Femur (tissue), 1 donor: ENCODE measurements around the gene FBXL7.

ENCODE experiments used
- DNase-seq: peaks from one replicate; pipeline ENCODE4 v3.0.0-alpha.2; 2017

FBXL7 gene

DNA sequence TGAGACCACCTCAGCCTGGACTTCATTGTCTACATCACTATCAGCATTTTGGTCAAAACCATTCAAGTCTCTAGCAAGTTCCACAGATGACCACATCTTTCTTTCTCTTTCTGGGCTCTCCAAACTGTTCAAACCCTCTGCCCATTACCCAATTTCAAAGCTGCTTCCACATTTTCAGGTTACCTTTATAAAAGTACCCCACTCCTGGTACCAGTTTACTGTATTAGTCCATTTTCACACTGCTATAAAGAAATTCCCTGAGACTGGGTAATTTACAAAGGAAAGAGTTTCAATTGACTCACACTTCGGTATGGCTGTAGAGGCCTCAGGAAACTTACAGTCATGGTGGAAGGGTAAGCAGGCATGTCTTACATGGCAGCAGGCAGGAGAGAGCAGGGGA lies 84.5 kb downstream of the FBXL7 start:
- DNase-seq: no peak

DNA sequence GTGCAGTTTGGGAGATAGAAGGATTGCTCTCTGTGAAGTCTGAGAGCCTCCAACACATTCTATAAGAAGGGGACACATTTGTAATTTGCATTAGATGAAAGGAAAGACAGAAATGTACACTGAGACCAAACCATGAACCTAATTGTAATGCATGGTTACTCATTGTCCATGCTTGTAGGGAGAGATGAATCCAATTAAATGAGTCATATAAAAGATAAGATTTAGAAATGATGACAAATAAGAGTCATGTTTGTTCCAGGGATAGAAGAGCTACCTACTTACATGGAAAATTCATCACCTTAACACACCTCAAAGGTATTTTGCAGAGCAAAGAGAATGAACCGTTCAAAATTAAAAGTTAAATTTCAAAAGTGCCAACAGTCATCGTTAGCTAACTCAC lies 85.1 kb downstream of the FBXL7 start:
- DNase-seq: no peak

- DNase-seq: no peak
Measured at GRCh38 chr5:15585841-15586591, 86.0 kb downstream of the FBXL7 start.

DNA sequence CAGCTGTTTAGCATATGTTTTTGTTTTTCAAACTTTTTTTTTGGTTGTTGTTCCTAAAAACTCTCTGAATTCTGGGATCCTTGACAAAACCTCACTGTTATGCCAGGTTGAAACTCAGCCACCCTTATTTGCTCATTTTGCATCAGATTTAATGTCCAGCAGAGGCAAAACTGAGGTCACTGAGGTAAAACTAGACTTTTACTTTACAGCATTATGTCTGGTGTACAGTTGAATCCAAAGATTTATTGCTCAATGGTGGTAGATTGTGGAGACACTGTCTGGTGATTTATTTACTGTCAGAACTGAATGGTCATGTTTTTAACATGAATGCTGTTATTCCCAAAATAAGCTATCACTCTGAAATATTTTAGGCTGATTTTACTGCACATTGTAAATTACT lies 87.9 kb downstream of the FBXL7 start:
- DNase-seq: no peak

GRCh38 chr5:15592728-15593127 lies 92.7 kb downstream of the FBXL7 start:
- DNase-seq: no peak

GRCh38 chr5:15594977-15595568 lies 95.1 kb downstream of the FBXL7 start:
- no peak for DNase-seq

- DNase-seq: no peak
Measured at GRCh38 chr5:15595929-15596328, 95.9 kb downstream of the FBXL7 start.

DNA sequence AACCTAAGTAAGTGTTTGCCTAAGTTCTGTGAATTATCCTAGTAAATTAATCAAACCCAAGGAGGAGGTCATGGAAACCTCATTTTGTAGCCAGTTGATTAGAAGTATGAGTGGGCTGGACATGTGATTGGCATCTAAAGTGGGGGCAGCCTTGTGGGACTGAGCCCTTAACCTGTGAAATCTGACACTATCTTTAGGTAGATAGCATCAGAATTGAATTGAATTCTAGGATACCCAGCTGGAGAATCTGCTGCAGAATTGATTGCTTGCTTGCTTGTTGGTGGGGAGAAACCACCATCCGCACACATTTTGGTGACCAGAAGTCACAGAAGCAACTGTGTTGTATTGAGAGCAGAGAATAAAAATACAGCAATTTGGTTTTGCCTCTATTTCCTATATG lies 97.0 kb downstream of the FBXL7 start:
- no peak for DNase-seq

- no peak for DNase-seq
Measured at GRCh38 chr5:15597804-15598203, 97.8 kb downstream of the FBXL7 start.

- DNase-seq: no peak
Measured at GRCh38 chr5:15598294-15598902, 98.4 kb downstream of the FBXL7 start.

DNA sequence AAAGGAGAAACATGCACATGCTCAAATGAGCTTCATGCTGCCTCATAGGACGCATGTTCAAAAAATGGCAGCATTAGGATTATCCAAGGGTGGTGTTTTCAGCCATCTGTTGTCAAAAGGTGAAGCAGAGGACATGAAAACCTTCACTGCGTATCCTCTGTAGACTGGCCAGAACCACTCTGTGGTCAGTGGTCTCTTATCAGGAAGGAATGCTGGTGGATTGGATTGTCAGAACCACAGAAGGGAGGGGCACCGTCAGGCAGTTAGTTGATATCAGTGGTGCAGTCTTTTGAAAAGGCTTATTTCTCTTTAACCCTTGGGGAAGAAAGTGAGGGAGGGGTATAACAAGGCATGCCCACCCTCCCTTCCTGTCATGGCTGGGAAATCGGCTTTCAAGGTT lies 100.1 kb downstream of the FBXL7 start:
- no peak for DNase-seq

DNA sequence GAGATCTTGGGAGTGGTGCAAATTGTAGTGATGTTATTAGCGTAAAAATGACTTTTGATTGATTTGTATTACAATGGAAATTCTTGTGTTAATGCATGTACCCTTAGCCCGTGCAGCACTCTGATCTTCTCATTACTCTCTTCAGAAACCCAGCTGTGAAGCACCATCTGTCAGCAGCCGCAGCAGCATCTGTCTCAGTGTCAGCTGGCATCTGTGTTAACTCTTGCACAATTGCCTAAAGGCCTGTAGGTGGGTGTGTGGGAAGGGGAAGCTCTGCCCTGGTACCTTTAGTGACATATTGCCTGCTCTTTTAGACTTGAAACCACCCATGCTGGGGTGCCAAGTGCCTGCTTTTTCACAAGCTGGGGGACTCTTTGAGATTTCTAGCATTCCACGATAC lies 101.3 kb downstream of the FBXL7 start:
- no peak for DNase-seq

- DNase-seq: no peak
Measured at GRCh38 chr5:15601853-15602252, 101.9 kb downstream of the FBXL7 start.

DNA sequence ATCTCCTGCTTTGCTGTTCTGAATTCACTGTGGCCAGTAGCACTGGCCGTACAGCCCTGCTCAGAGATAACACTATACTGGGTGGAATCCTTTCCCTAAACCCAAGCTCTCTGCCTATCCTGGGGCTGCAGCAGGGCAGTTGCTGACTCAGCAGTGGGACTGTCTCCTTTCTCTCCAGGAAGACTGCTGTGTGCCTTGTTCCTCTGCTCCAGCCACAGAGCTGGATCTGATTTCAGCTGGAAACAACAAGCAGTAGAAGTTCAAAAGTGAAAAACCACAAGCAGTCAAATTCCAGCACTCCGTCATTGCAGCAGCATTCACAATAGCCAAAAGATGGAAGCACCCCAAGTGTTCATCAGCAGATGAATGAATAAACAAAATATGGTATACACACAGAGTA lies 105.0 kb downstream of the FBXL7 start:
- no peak for DNase-seq

DNA sequence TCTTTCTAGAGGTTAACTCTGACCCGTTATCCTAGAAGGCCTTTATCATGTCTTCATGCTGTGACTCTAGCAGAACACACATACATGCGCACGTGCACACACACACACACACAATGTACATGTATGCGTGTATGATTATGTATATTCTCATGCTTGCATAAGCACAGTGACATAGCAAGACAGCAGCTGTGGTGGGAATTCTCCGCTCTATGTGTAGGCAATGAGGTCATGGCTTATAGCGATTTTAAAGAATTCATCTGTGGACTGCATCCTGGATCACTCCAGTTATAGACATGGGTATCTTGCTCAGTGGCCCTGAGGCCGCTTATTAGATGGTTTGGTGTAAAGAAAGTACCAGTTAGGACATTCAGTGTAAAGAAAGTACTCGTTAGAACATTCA lies 106.2 kb downstream of the FBXL7 start:
- no peak for DNase-seq

- DNase-seq: no peak
Measured at GRCh38 chr5:15607076-15607475, 107.1 kb downstream of the FBXL7 start.

DNA sequence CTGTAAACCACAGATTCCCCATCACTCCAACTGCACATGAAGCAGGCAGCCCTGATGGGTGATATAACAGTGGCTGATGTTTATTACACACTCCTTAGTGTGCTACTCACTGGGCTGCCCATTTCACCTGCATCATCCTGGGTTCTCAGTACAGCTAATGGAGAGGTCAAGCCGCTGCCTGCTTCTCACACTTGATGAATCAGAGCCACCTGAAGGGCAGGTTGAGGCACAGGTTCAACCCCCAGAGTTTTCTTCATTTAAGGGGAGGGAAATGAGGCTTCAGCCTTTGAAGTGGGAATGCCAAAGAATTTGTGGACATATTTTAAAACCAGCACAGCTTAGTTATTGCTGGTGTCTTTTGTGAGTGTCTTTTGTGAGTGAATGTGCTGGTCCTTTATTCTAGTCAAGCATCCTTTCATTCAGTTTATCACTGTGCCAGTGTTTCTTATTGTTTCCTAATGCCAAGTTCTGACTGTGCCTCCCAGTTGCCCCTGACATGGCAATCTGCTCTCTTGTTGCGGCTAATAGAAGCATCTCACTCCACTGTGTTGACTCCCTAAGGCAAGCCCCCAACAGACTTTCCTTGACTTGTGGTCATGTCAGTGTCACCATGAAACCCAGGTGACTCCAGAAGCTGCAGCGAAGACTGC lies 109.2 kb downstream of the FBXL7 start:
- no peak for DNase-seq

- DNase-seq: no peak
Measured at GRCh38 chr5:15610216-15610615, 110.2 kb downstream of the FBXL7 start.

DNA sequence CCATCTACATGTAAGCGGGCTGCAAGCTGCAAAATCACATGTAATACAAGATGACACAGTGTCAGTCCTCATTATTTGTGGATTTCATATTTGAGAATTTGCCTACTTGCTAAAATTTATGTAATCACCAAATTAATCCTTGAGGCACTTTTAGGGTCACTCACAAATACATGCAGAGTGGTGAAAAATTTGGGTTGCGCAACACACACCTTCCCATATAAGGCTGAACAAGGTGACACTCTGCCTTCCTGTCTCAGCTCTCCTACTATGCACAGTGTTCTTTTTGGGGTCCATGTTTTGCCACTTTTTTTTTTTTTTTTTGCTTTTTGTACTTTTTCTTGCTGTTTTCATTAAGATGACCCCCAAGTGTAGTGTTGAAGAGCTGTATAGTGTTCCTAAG lies 111.0 kb downstream of the FBXL7 start:
- no peak for DNase-seq

DNA sequence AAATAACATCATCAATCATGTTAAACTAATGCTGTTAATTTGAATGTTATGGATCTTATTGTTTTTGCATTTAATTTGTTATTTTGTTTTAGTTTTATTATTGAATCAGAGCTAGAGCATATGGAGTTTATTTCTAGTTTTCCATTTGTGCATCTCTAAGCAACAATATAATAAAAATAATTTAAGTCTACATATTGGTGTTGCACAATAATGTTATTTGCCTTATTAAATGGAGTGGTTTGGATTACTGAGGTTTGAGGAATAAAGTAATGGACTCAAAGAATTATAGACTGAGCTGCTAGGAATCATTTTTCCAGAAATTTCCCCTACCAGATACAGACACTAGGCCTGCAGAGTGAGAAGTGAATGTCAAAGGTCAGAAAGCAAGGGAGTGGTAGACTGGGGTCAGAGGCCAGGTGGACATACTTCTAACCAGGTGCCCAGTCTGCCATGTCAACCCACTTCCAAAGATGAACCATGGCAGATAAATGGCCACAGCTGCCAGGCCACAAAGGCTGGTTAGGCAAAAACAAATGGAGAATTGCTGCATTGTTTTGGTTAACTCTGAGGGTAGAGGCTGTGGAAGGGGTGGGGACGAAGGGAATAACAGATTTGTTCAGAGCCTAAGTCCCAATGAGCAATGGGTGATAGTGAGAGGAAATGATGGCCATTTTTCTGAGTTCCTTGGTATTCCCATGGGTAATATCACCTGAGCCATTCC lies 113.1 kb downstream of the FBXL7 start:
- DNase-seq: no peak

DNA sequence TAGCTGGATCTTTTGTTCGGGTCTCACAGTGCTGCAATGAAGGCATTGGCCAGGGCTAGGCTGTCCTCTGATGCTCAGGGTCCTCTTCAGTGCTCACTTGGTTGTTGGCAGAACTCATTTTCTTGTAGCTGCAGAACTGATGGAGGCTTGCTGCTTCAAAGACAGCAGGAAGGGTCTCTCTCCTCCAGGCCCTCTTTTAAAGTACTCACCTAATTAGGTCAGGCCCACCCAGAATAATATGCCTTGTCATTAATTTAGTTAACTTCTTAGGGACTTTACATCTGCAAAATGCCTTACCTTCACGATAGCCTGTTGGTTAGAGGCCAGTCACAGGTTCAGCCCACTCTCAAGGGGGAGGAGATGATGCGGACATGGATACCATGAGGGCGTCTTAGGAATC lies 114.7 kb downstream of the FBXL7 start:
- DNase-seq: no peak

DNA sequence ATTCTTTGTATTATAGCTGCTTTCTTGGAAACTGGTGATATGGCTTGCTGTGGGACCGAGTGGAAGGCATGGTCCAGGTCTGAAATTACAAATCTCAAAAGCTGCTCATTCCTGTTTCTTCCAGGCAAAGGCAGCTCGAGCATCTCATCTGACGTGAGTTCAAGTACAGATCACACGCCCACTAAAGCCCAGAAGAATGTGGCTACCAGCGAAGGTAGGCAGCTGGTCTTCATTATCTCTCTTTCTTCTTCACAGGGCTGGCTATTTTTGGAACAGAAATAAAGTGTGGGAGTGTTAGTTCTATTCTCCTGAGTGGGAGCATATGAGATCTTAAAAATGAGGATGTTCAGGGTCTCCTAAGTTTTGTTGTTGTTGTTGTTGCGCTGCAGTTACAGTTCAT lies 115.9 kb downstream of the FBXL7 start:
- no peak for DNase-seq

GRCh38 chr5:15618938-15619337 lies 119.0 kb downstream of the FBXL7 start:
- no peak for DNase-seq
